GM18517 (cell line): ENCODE data around the gene DTL.

Experiments used
- ATAC-seq: cut with Tn5 transposase; IDR thresholded peaks from one replicate; pipeline ENCODE4 v1.9.1; 2021; ENCODE audit warnings: mild to moderate bottlenecking, moderate library complexity; ENCODE audit not compliant: unreplicated experiment

Gene DTL

DNA sequence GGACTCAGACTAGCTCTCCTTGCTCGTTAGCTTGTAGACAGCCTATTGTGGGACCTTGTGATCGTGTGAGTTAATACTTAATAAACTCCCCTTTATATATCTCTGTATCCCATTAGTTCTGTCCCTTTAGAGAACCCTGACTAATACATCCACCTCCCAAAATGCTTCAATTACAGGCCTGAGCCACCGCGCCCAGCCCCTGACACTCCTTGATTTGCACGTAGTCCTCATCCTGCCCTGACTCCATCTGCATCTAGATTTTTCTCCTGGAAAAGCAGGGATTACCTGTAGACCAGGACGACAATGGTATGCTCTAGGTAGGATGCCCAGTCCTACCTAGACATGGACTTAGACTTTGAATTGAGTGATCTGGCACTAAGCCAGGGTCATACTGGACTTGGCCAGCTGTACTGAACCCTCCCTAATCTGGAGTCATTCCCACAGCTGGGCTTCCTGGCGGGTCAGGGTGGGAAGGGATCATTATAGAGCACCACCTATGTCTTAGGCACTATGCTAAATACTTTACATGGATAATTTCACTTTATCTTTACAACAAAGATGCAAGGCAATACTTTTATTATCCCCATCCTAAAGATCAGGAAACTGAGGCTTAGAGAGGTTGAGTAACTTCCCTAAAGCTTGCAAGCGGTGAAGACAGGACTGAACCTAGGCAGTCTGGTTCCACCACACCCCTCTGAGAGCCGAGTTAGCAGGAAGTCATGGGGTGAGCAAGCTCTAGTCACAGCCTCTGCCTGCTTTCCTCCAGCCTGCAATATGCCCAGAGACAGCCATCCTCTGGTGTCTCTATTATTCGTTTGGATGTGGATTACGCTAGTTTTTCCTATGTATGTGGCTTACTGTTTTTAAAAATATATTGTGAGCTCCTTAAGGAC, 89.4 kb downstream of the DTL start:
- no peak for ATAC-seq

GRCh38 chr1:212125654-212126053, 90.1 kb downstream of the DTL start:
- no peak for ATAC-seq

DNA sequence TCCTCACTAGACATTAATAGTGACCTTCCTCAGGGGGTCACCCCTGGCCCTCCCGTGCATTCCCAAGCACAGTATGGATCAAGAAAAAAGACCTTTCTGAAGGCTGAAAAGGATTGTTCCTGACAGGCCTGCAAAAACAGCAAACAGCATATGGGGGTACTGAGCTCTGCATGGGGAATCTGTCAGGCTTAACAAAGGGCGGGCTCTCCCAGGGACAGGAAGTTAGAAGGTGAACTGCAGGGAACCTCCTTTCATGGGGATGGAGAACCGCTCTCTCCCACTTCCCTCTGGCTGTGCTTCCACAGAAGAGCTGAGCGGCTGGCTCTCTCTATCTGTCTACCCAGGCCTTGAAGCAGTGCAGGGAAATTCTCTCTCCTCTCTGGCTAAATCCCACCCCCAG, 91.7 kb downstream of the DTL start:
- ATAC-seq = no peak

DNA sequence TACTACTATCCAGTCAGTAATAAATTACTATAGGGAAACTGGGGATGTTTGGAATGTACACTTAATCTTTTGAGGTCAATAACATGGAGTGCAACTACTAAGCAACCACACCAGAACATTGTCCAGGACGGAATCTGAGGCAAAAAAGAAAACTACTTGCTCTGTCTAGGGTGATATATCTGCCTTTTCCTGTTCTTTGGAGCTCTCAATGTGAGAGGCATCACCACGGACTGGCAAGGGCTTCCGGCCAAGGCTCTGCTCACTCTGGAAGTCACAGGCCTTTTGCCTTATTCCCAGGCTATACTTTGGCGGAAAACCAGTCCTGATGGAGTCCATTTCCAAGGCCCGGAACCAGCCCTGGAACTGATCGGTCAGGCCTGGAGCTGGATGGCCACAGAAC, 94.2 kb downstream of the DTL start:
- no peak for ATAC-seq

DNA sequence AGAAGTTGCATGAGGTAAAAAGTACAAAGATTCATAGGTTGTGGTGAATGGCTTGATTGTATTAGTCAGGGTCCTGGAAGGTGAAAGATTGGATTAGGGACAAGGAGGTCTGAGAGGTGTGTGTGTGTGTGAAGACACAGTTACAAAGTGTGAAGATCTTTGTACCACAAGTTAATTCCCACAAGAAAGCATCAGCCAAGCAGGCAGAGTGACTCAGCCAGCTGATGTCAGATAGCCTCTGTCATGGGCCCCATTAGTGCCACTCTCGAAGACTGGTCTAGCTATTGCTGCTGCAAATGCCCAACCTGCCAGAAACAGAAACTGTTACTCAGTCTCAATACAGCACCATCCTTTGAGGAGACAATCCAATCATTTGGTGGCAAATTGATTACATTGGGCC, 96.5 kb downstream of the DTL start:
- ATAC-seq = no peak

DNA sequence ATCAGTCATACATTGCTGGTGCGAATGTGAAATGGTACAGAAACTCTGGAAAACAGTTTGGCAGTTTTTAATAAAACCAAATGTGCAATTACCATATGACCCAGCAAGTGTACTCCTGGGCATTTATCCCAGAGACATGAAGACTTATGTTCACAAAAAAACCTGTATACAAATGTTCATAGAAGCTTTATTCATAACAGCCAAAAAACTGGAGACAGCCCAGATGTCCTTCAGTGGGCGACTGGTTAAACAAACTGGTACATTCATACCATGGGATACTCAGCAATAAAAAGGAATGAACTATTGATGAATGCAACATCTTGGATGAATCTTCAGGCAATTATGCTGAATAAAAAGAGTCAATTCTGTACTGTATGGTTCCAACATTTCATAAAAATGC, 97.8 kb downstream of the DTL start:
- no peak for ATAC-seq

- ATAC-seq = no peak
These were observed 99.6 kb downstream of the DTL start for GRCh38 chr1:212135166-212135565.

DNA sequence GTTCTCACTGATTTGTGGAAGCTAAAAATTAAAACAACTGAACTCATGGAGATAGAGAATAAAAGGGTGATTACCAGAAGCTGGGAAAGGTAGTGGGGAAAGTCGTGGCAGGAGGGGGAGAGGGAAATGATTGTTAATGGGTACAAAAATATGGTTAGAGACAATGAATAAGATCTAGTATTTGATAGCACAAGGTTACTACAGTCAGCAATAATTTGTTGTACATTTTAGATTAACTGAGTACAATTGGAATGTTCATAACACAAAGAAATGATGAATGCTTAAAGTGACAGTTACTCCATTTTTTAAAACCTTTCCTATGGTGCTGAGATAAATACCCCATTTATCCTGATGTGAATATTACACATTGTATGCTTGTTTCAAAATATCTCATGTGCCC, 102.3 kb downstream of the DTL start:
- ATAC-seq = no peak

- ATAC-seq = no peak
These were observed 102.9 kb downstream of the DTL start for GRCh38 chr1:212138457-212138856.

DNA sequence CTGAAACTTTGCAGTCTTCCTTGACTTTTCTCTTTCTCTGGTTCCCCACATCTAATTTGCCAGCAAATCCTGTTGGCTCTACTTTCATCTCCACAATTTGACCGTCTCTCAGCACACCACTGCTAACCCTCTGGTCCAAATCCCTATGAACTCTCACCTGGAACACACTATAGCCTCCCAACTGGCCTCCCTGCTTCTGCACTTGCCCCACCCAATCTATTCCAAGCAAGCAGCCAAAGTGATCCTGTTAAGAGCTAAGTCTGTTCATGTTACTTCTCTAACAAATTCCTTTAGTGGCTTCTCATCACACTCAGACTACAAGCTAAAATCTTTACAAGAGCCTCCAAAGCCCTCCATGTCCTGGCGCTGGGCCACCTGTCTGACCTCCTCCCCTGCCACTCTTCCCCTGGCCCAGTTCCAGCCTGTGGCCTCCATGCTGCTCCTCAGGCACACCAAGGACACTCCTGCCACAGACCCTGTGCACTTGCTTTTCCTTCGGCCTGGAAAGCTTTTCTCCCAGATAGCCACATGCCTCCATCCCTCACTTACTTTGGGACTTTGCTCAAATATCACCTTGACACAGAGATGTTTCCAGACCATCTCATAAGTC, 104.1 kb downstream of the DTL start:
- no peak for ATAC-seq

- no peak for ATAC-seq
These were observed 105.9 kb downstream of the DTL start for GRCh38 chr1:212141404-212141803.

DNA sequence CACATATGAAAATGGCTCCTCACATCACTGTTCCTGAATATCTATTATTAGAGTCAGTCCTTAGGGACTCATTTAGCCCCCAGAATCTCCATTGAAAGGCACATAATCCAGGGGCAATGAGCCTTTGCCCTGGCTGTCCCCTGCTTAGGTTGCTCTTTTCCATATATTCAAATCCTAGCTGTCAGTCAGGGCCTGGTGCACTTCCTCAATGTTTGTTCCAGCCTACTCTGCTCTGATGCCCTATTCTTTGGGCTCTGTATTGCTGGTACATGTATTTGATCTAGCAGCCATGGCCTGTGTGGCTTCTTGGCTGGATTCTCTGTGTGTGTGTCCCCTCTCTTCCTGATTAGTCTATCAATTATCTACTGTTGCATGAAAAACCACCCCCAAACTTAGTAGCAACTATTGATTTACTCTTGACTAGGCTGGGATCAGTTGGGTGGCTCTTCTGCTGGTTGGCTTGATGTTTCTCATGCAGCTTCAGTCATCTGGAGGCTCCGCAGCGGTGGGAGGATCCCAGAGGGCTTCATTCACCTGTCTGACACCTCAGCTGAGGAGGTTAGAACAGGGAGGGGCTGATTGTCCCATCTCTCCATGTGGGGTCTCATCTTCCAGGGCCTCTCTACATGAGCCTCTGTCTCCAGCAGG, 107.5 kb downstream of the DTL start:
- ATAC-seq = no peak

GRCh38 chr1:212147581-212148033, 112.1 kb downstream of the DTL start:
- no peak for ATAC-seq

DNA sequence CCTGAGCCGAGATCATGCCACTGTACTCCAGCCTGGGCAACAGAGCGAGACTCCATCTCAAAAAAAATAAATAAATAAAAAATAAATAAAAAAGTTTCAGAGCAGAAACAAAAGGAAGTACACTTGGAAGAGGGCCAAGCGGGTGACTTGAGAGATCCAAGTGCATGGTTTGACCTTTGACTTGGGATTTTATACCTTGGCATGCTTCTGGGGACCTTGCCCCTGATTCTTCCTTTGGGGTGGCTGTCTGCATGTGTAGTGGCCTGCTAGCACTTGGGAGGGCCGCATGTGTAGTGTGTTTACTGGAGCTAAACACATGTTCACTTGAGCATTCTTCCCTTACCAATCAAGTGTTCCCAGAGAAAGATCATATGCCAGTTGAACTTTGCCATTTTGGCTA, 114.0 kb downstream of the DTL start:
- ATAC-seq = no peak

- no peak for ATAC-seq
These were observed 116.8 kb downstream of the DTL start for GRCh38 chr1:212152308-212152693.

GRCh38 chr1:212152869-212153268, 117.3 kb downstream of the DTL start:
- no peak for ATAC-seq

GRCh38 chr1:212153635-212154034, 118.1 kb downstream of the DTL start:
- ATAC-seq = no peak
